Right atrium auricular region (tissue), 2 donors: ENCODE results near the gene RGS6. TPM values are rescaled to one million over a fixed set of nuclear protein-coding genes. Genes with fewer than 3 reads are reported as not detected.

ENCODE experiments used
- DNase-seq: peaks from one replicate; pipeline ENCODE4 v3.0.0-alpha.2; 2019; ENCODE audit warnings: low spot score
- H3K27ac ChIP-seq, 2 donors: fragments of 200-600 bp; sonication (generic); 1 replicate in 1 of 2; 2 replicates in 1 of 2; pipeline ENCODE4 v1.5.1; 2016 to 2019
- H3K27me3 ChIP-seq, 2 donors: fragments of 200-600 bp; sonication (generic); one replicate each; pipeline versions ENCODE4 v1.5.1 to v1.6.0; 2017 to 2019
- H3K36me3 ChIP-seq: fragments of 200-600 bp; sonication (generic); one replicate; pipeline ENCODE4 v1.5.1; 2016
- H3K4me1 ChIP-seq, 2 donors: fragments of 200-600 bp; sonication (generic); one replicate each; pipeline versions ENCODE4 v1.5.1 to v1.6.0; 2017 to 2019
- H3K4me3 ChIP-seq, 2 donors: fragments of 200-600 bp; sonication (generic); 1 replicate in 1 of 2; 2 replicates in 1 of 2; pipeline ENCODE4 v1.5.1; 2017 to 2019; ENCODE audit warnings: mild to moderate bottlenecking in 1 of 2, moderate library complexity in 1 of 2
- H3K9me3 ChIP-seq, 2 donors: fragments of 200-600 bp; sonication (generic); one replicate each; pipeline ENCODE4 v1.5.1; 2019
- total RNA-seq, 2 donors: library from RNA; depleted of rRNA; stranded (reverse); fragments of >200 nt; gene quantifications; one replicate each; pipeline ENCODE4 v1.1.0, GENCODE V29; 2016
- TF ChIP-seq, protein P1 (sequence below), 2 donors: fragments of 200-600 bp; sonication (generic); IDR thresholded peaks; one replicate each; pipeline ENCODE4 v1.5.1; 2019; ENCODE audit warnings: antibody characterized with exemption in 2 of 2

The RGS6 gene
- total RNA-seq, 2 donors from 2014 or later = 12.1 to 13.1 TPM

GRCh38 chr14:72525087-72525915 is 593.1 kb downstream of the RGS6 start:
- Histone ChIP-seq H3K27ac (no peak overlapping the region), H3K9me3 (no peaks in the 10 kb centered on the region), H3K27me3 (no peaks in the 10 kb centered on the region), H3K4me1 (no peaks in the 10 kb centered on the region), H3K4me3 (no peak overlapping the region), H3K36me3 (no peaks in the 10 kb centered on the region)
- DNase-seq = no peak
- TF ChIP-seq, protein P1, sequence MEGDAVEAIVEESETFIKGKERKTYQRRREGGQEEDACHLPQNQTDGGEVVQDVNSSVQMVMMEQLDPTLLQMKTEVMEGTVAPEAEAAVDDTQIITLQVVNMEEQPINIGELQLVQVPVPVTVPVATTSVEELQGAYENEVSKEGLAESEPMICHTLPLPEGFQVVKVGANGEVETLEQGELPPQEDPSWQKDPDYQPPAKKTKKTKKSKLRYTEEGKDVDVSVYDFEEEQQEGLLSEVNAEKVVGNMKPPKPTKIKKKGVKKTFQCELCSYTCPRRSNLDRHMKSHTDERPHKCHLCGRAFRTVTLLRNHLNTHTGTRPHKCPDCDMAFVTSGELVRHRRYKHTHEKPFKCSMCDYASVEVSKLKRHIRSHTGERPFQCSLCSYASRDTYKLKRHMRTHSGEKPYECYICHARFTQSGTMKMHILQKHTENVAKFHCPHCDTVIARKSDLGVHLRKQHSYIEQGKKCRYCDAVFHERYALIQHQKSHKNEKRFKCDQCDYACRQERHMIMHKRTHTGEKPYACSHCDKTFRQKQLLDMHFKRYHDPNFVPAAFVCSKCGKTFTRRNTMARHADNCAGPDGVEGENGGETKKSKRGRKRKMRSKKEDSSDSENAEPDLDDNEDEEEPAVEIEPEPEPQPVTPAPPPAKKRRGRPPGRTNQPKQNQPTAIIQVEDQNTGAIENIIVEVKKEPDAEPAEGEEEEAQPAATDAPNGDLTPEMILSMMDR (IDR thresholded peaks at IDR 0.05) = no peak

DNA sequence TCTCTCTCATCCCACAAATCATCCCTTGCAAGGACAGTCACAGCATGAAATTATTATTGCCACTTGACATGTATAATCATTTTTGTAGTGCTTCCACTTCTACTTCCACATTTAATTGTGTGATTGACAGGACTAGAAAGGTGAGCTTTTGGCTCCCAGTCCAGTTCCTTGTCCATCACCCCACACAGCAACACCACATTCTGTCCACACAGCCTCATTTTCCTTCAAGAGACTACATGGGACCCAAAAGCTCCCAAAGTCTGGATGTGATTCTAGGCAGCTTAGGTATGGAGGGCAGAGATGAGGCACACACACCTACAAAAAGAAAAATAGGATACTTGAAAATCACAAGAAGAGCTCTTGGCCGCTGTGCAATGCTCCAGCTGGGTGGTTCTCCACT is 595.4 kb downstream of the RGS6 start:
- no peaks in the 10 kb centered on the region for H3K27me3 ChIP-seq
- no peak for DNase-seq
- H3K27ac ChIP-seq = no peak overlapping the region
- H3K9me3 ChIP-seq = peaks cover 0 to 1% of the 10 kb centered on the region in 2 donors
- H3K36me3 ChIP-seq = no peaks in the 10 kb centered on the region
- H3K4me3 ChIP-seq = no peak overlapping the region
- TF ChIP-seq, protein P1 (IDR thresholded peaks at IDR 0.05) = no peak
- no peaks in the 10 kb centered on the region for H3K4me1 ChIP-seq

- Histone ChIP-seq H3K27ac (no peak overlapping the region), H3K4me1 (no peaks in the 10 kb centered on the region), H3K9me3 (peaks cover 0 to 8% of the 10 kb centered on the region in 2 donors), H3K36me3 (no peaks in the 10 kb centered on the region), H3K27me3 (no peaks in the 10 kb centered on the region), H3K4me3 (no peak overlapping the region)
- TF ChIP-seq, protein P1 (IDR thresholded peaks at IDR 0.05) = no peak
- no peak for DNase-seq
These were observed 596.0 kb downstream of the RGS6 start for GRCh38 chr14:72528059-72528862.

DNA sequence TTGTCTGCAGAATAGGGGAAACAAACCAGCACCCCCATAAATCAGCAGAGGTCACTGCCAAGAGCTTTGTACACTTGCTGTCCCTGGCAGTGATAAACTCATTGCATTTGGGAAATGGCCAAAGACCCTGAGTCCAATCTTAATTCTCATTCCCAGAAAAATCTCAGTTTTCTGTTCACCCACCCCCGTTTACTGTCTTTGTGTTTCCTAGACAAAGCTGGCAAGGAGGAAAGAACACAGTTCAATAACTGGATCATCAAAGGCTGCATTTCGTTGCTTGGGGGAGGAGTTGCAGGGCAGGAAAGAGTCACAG is 596.6 kb downstream of the RGS6 start:
- H3K36me3 ChIP-seq = no peaks in the 10 kb centered on the region
- no peaks in the 10 kb centered on the region for H3K4me1 ChIP-seq
- no peak for DNase-seq
- no peaks in the 10 kb centered on the region for H3K27me3 ChIP-seq
- peaks cover 0 to 8% of the 10 kb centered on the region in 2 donors for H3K9me3 ChIP-seq
- no peak overlapping the region for H3K4me3 ChIP-seq
- TF ChIP-seq, protein P1 (IDR thresholded peaks at IDR 0.05) = no peak
- no peak overlapping the region for H3K27ac ChIP-seq

GRCh38 chr14:72532686-72533454 is 600.6 kb downstream of the RGS6 start:
- H3K27ac ChIP-seq = no peak overlapping the region
- TF ChIP-seq, protein P1 (IDR thresholded peaks at IDR 0.05) = no peak
- no peaks in the 10 kb centered on the region for H3K27me3 ChIP-seq

More at GRCh38 chr14:72532686-72533454, 600.6 kb downstream of the RGS6 start:
- H3K36me3 ChIP-seq = no peaks in the 10 kb centered on the region
- H3K9me3 ChIP-seq = peaks cover 0 to 8% of the 10 kb centered on the region in 2 donors
- DNase-seq = no peak
- no peak overlapping the region for H3K4me3 ChIP-seq
- no peaks in the 10 kb centered on the region for H3K4me1 ChIP-seq
